ENCODE results near the gene RPS6KB2.

The RPS6KB2 gene

GRCh38 chr11:67408437-67409200 is 19.7 kb upstream of the RPS6KB2 start:
- peak overlapping the region; percentile 54 for H3K4me3 ChIP-seq (ENCODE audit: low read depth, low read length)
- DNase-seq (ENCODE audit: low read depth): no peak
- no peak for TF ChIP-seq CTCF (IDR thresholded peaks at IDR 0.05; ENCODE audit: insufficient read depth, low read depth, low read length, missing control alignments)

- H3K4me3 ChIP-seq (ENCODE audit: low read depth, low read length): peak overlapping the region; percentile 54
- DNase-seq (ENCODE audit: low read depth): peak; percentile 92
- no peak for TF ChIP-seq CTCF (IDR thresholded peaks at IDR 0.05; ENCODE audit: insufficient read depth, low read depth, low read length, missing control alignments)
Measured at GRCh38 chr11:67409261-67409666, 19.0 kb upstream of the RPS6KB2 start.

GRCh38 chr11:67409781-67410368 is 18.4 kb upstream of the RPS6KB2 start:
- peak overlapping the region; percentile 54 for H3K4me3 ChIP-seq (ENCODE audit: low read depth, low read length)
- peak; percentile 78 for DNase-seq (ENCODE audit: low read depth)
- no peak for TF ChIP-seq CTCF (IDR thresholded peaks at IDR 0.05; ENCODE audit: insufficient read depth, low read depth, low read length, missing control alignments)

GRCh38 chr11:67410369-67410831 is 17.9 kb upstream of the RPS6KB2 start:
- no peak for DNase-seq (ENCODE audit: low read depth)
- TF ChIP-seq CTCF (IDR thresholded peaks at IDR 0.05; ENCODE audit: insufficient read depth, low read depth, low read length, missing control alignments): no peak
- no peak overlapping the region for H3K4me3 ChIP-seq (ENCODE audit: low read depth, low read length)

- no peak for TF ChIP-seq CTCF (IDR thresholded peaks at IDR 0.05; ENCODE audit: insufficient read depth, low read depth, low read length, missing control alignments)
- DNase-seq (ENCODE audit: low read depth): no peak
- H3K4me3 ChIP-seq (ENCODE audit: low read depth, low read length): no peak overlapping the region
Measured at GRCh38 chr11:67410984-67411784, 17.1 kb upstream of the RPS6KB2 start.

- no peak overlapping the region for H3K4me3 ChIP-seq (ENCODE audit: low read depth, low read length)
- no peak for TF ChIP-seq CTCF (IDR thresholded peaks at IDR 0.05; ENCODE audit: insufficient read depth, low read depth, low read length, missing control alignments)
- no peak for DNase-seq (ENCODE audit: low read depth)
Measured at GRCh38 chr11:67411785-67412152, 16.5 kb upstream of the RPS6KB2 start.

All from GM12865 (cell line).